ENCODE results near the gene OGDH. TPM values are rescaled to one million over a fixed set of nuclear protein-coding genes. Genes with fewer than 3 reads are reported as not detected.
"Not testable (repeated sequence)": the region's sequence is repeated elsewhere in the genome, so short reads cannot be mapped to it uniquely, and the experiment has no call there.

OGDH gene
- total and polyA plus RNA-seq, 2 experiments from 2014 or later = 31.4 to 75.3 TPM

- H3K4me3 ChIP-seq = no peak overlapping the region
- H2AFZ ChIP-seq = no peak overlapping the region
- no peak overlapping the region for H3K27ac ChIP-seq
- no peaks in the 10 kb centered on the region for H3K27me3 ChIP-seq (replicated peaks; ENCODE audit: insufficient read depth)
- H4K20me1 ChIP-seq (ENCODE audit: insufficient read depth) = no peaks in the 10 kb centered on the region
- TF ChIP-seq EZH2 (IDR thresholded peaks at IDR 0.05; ENCODE audit: insufficient read depth, poor library complexity, severe bottlenecking) (no peak), EZH2phosphoT487 (IDR thresholded peaks at IDR 0.05; ENCODE audit: insufficient read depth, low read depth) (no peak)
- no peaks in the 10 kb centered on the region for H3K9me2 ChIP-seq (ENCODE audit: insufficient read depth)
- DNase-seq = peak; percentile 75
- no peaks in the 10 kb centered on the region for H3K9me3 ChIP-seq (ENCODE audit: low read depth)
- no peaks in the 10 kb centered on the region for H3K4me1 ChIP-seq (ENCODE audit: insufficient read depth)
- no peak overlapping the region for H3K4me2 ChIP-seq (ENCODE audit: unreplicated experiment)
- no peak overlapping the region for H3K9ac ChIP-seq
- WGBS, 2 experiments (ENCODE audit: low coverage in 1 of 2, low lambda C conversion rate in 2 of 2, missing lambda C conversion rate in 2 of 2) = 86 to 93% methylated on average over 7 of the region's 7 CpGs
- H3F3A ChIP-seq (ENCODE audit: insufficient read depth) = no peaks in the 10 kb centered on the region
- H3K36me3 ChIP-seq (ENCODE audit: low read depth) = peaks cover 9% of the 10 kb centered on the region; the same call in 1 of the 2 replicates
- peaks cover 6% of the 10 kb centered on the region for H3K79me2 ChIP-seq (ENCODE audit: insufficient read depth)
- in situ Hi-C loops (cut with MboI) = no loop called here
Measured at GRCh38 chr7:44561962-44562621, 44.3 kb upstream of the OGDH start.

GRCh38 chr7:44562622-44562962 is 43.8 kb upstream of the OGDH start:
- H3K9me2 ChIP-seq (ENCODE audit: insufficient read depth); DNase-seq; H3K36me3 ChIP-seq (ENCODE audit: low read depth); H3K4me1 ChIP-seq (ENCODE audit: insufficient read depth); H3F3A ChIP-seq (ENCODE audit: insufficient read depth); H4K20me1 ChIP-seq (ENCODE audit: insufficient read depth); H3K9me3 ChIP-seq (ENCODE audit: low read depth); H3K79me2 ChIP-seq (ENCODE audit: insufficient read depth); H3K9ac ChIP-seq; H3K4me3 ChIP-seq; H3K27me3 ChIP-seq (replicated peaks; ENCODE audit: insufficient read depth); in situ Hi-C loops (cut with MboI); H3K27ac ChIP-seq; H3K4me2 ChIP-seq (ENCODE audit: unreplicated experiment); H2AFZ ChIP-seq: not testable (repeated sequence)
- 89 to 92% methylated on average over 7 to 8 of the region's 8 CpGs for WGBS, 2 experiments (ENCODE audit: low coverage in 1 of 2, low lambda C conversion rate in 2 of 2, missing lambda C conversion rate in 2 of 2)

- Histone ChIP-seq H4K20me1 (ENCODE audit: insufficient read depth) (no peaks in the 10 kb centered on the region), H3K27ac (no peak overlapping the region), H3K4me3 (no peak overlapping the region), H3K9me3 (ENCODE audit: low read depth) (no peaks in the 10 kb centered on the region), H3K27me3 (replicated peaks; ENCODE audit: insufficient read depth) (no peaks in the 10 kb centered on the region), H3K4me2 (ENCODE audit: unreplicated experiment) (no peak overlapping the region), H3K4me1 (ENCODE audit: insufficient read depth) (no peaks in the 10 kb centered on the region), H2AFZ (no peak overlapping the region), H3F3A (ENCODE audit: insufficient read depth) (peaks cover 5% of the 10 kb centered on the region; the same call in 1 of the 2 replicates), H3K79me2 (ENCODE audit: insufficient read depth) (peaks cover 6% of the 10 kb centered on the region), H3K9me2 (ENCODE audit: insufficient read depth) (no peaks in the 10 kb centered on the region), H3K9ac (no peak overlapping the region), H3K36me3 (ENCODE audit: low read depth) (peaks cover 9% of the 10 kb centered on the region; the same call in 1 of the 2 replicates)
- TF ChIP-seq EZH2 (IDR thresholded peaks at IDR 0.05; ENCODE audit: insufficient read depth, poor library complexity, severe bottlenecking) (no peak), EZH2phosphoT487 (IDR thresholded peaks at IDR 0.05; ENCODE audit: insufficient read depth, low read depth) (no peak)
- 74 to 79% methylated on average over 3 of the region's 3 CpGs for WGBS, 2 experiments (ENCODE audit: low coverage in 1 of 2, low lambda C conversion rate in 2 of 2, missing lambda C conversion rate in 2 of 2)
- DNase-seq = no peak
- in situ Hi-C loops (cut with MboI) = no loop called here
Measured at GRCh38 chr7:44563171-44563679, 43.2 kb upstream of the OGDH start.

DNA sequence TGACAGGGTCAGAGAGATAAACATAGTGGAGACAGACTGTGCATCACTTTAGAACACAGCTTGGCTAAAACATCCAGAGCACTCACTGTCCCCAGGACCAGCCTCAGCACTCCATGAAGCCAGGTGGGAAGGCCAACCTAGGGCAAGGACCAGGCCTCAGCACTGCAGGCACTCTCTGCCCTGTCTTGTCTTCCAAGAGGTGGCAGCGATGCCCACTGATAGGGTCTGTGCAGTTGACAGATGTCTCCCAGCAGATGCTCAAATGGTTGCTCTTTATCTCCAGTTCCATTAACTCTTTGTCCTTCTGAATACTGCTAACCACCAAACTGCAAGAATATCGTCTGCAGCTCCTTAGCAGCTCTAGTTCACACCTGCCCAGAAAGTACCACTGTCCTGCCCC is 41.8 kb upstream of the OGDH start:
- Histone ChIP-seq H3K79me2 (ENCODE audit: insufficient read depth) (peaks cover 10% of the 10 kb centered on the region), H3K27ac (no peak overlapping the region), H2AFZ (no peak overlapping the region), H4K20me1 (ENCODE audit: insufficient read depth) (no peaks in the 10 kb centered on the region), H3K4me2 (ENCODE audit: unreplicated experiment) (no peak overlapping the region), H3K9me3 (ENCODE audit: low read depth) (no peaks in the 10 kb centered on the region), H3F3A (ENCODE audit: insufficient read depth) (peaks cover 13% of the 10 kb centered on the region; the same call in 1 of the 2 replicates), H3K4me3 (no peak overlapping the region), H3K36me3 (ENCODE audit: low read depth) (peaks cover 21% of the 10 kb centered on the region; the same call in 1 of the 2 replicates), H3K9me2 (ENCODE audit: insufficient read depth) (no peaks in the 10 kb centered on the region), H3K9ac (no peak overlapping the region), H3K27me3 (replicated peaks; ENCODE audit: insufficient read depth) (no peaks in the 10 kb centered on the region), H3K4me1 (ENCODE audit: insufficient read depth) (no peaks in the 10 kb centered on the region)
- in situ Hi-C loops (cut with MboI) = no loop called here
- WGBS, 2 experiments (ENCODE audit: low coverage in 1 of 2, low lambda C conversion rate in 2 of 2, missing lambda C conversion rate in 2 of 2) = 53 to 70% methylated on average over 2 of the region's 2 CpGs
- no peak for DNase-seq
- TF ChIP-seq EZH2 (IDR thresholded peaks at IDR 0.05; ENCODE audit: insufficient read depth, poor library complexity, severe bottlenecking) = no peak
- no peak for TF ChIP-seq EZH2phosphoT487 (IDR thresholded peaks at IDR 0.05; ENCODE audit: insufficient read depth, low read depth)
